NCI-H2227 (cell line): ENCODE measurements around the gene IGHMBP2.
"Not testable (repeated sequence)": the region's sequence is repeated elsewhere in the genome, so short reads cannot be mapped to it uniquely, and the experiment has no call there.

Experiments
- DNase-seq: peaks from one replicate; lab custom pipeline; 2025; ENCODE audit not compliant: unreplicated experiment; lab: John Stamatoyannopoulos, UW

The IGHMBP2 gene

GRCh38 chr11:68961245-68961644 is 57.6 kb downstream of the IGHMBP2 start:
- no peak for DNase-seq

GRCh38 chr11:68962527-68963250 is 59.0 kb downstream of the IGHMBP2 start:
- DNase-seq: no peak

- no peak for DNase-seq
These were observed 60.1 kb downstream of the IGHMBP2 start for GRCh38 chr11:68963779-68964178.

DNA sequence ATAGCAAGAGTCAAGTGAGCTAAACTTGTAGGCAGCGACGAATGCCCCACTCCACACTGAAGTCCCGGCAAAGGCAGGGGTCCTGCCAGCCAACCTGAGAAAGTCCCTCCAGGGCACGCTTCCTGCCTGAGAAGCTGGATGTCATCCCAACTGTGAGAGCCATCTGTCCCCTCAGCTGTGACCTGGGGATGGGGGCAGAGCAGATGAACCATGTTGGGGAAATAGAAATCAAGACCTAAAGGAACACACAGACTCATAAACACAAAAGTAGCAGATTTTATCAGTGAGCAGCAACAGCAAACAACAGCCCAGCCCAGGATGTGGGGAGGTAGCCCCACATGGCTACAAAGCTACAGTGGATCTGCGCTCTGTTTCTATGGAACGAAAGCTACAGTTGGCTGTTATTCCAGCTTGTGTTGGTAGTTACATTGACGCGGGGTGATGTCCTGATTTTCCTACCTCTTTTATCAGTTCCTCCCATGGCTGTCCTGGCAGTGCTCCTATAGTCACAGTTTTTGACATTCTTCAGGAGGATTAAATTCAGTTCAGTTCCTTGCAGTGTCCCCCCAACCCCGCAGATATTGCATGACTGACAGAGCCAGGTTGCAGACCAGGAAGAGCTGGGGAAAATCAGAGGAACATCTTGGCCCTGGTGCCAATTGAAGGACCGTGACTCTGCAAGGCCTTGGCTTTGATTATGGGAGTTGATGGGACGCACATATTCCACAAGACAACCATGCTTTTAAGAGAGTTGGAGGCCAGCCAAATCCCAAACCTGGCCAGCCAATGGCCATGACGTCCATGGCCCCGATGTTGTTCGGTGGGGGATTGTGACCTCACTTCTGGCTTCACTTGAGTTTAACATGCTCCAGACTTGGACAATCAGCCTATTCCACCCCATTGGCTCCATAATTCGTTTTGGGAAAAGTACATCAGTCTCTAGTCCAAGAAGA is 62.5 kb downstream of the IGHMBP2 start:
- no peak for DNase-seq

DNA sequence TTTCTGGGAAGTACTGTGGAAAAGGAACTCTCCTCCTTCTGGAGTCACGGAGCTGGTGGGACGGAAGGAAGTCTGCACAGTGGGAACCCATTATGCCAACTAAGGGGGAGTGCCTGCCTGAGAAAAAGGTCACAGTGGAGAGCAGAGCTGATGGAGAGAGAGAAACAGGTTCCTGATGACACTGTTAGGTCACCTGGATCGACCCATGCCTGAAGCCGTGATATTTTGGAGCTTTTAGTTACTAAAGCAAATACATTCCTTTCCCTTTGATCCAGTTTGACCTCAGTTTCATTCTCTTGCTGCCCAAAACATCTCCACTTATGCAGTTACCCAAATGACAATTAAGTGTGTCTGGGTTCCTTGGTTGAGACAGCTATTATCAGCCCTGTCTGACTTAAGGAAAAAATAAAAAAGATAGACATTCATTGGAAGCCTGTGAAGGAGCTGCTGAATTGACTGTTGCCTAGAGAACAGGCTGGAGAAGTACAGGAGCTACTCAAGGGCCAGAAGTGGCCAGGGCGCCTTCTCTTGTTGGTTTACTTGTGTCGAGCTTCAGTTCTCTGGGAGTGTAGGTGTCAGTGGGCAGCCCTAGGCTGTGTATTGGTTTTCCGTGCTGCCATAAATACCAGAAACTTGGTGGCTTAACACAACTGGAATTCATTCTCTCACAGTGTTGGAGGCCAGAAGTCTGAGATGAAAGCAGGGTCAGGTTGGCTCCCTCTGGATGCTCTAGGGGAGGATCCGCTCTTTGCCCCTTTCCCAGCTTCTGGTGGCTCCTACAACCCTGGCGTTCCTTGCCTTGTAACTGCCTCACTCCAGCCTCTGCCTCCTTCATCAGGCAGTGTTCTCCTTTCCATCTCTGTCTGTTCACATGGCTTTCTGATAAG is 63.4 kb downstream of the IGHMBP2 start:
- no peak for DNase-seq

GRCh38 chr11:68968306-68969250 is 64.9 kb downstream of the IGHMBP2 start:
- DNase-seq: no peak

DNA sequence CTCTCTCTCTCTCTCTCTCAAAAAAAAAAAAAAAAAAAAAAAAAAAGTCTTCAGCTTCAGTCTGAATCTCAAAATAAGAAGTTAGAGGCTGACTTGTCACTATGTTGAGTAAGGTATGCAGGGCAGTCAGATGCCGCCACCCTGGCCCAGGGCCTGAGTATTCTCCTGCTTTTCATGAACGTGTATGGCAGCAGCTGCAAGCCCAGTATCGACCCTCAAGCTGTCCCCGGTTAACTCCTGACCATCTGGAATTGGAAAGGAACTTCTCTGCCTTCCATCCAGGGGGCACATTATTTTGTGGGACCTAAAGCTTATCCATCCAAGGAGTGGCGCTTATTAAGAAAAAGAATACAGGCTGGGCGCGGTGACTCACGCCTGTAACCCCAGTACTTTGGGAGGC is 65.7 kb downstream of the IGHMBP2 start:
- DNase-seq: no peak

DNA sequence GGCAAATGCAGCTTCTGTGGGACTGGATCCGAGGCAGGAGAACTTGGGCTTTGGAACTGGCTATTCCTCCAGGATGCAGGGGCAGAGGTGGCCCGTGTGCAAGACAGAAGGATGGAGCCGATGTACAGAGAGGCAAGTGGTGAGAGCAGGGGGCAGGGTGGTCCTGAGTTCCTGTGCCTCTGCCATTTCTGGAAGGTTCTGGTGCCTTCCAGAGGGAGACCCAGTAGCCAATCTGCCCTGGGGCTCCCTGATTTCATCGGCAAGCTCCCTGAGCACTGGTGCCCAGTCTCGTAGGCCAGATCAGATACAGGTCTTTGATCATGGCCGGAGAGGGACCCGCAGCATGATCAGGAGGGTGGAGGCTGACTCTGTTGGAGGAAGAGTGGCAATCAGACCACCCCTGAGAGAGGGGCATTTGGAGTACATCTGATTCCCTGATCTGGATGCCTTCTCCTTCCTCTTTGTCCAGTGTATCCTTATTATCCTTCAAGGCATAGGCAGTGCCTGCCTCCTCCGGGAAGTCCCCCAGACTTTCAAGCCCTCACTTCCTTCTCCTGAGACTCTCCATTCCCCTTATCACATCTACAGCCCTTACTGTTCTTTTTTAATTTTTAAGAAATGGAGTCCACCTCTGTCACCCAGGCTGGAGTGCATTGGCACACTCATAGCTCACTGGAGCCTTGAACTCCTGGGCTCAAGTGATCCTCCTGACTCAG is 67.4 kb downstream of the IGHMBP2 start:
- DNase-seq: no peak

DNA sequence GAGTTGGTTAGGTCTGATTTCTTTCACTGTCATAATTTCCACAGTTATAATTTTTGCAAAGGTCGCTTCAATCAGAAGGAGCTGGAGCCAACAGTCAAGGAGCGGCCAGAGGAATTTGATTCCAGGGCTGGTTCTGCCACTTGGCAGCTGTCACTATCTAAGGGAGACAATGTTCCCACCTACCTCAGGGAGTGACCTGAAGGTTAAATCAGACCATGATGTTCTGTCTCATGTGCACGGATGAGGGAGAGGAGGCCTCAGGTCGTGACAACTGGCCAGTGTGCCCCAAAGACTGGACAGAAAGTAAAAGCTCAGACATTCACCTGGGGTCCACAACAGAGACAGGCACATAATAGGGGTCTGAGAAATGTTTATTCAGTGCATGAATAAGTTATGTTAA is 69.5 kb downstream of the IGHMBP2 start:
- DNase-seq: no peak

- not testable (repeated sequence) for DNase-seq
These were observed 70.0 kb downstream of the IGHMBP2 start for GRCh38 chr11:68973706-68974105.

- peak; percentile 16 for DNase-seq
These were observed 70.9 kb downstream of the IGHMBP2 start for GRCh38 chr11:68974421-68975194.

DNA sequence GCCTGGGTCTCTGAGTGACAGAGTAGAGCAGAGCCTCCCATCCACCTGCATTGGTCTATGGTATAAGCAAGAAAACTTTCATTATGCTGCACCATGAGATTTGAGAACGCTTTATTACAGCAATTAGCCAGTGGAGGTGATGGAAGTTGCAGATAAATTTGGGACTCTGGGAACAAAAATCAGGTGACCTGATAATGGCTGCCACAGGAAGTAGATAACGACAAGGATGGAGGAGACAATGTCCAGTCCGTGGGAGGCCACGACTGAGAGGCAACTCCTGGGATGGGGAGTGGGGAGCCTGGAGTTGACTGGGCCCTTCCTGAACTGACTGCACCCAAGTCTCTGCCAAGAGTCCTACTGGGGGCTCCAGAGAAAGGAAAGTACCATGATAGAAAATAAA is 72.4 kb downstream of the IGHMBP2 start:
- no peak for DNase-seq

GRCh38 chr11:68976563-68976962 is 72.9 kb downstream of the IGHMBP2 start:
- DNase-seq: no peak

- no peak for DNase-seq
These were observed 74.3 kb downstream of the IGHMBP2 start for GRCh38 chr11:68977781-68978625.

- no peak for DNase-seq
These were observed 74.9 kb downstream of the IGHMBP2 start for GRCh38 chr11:68978626-68978930.

DNA sequence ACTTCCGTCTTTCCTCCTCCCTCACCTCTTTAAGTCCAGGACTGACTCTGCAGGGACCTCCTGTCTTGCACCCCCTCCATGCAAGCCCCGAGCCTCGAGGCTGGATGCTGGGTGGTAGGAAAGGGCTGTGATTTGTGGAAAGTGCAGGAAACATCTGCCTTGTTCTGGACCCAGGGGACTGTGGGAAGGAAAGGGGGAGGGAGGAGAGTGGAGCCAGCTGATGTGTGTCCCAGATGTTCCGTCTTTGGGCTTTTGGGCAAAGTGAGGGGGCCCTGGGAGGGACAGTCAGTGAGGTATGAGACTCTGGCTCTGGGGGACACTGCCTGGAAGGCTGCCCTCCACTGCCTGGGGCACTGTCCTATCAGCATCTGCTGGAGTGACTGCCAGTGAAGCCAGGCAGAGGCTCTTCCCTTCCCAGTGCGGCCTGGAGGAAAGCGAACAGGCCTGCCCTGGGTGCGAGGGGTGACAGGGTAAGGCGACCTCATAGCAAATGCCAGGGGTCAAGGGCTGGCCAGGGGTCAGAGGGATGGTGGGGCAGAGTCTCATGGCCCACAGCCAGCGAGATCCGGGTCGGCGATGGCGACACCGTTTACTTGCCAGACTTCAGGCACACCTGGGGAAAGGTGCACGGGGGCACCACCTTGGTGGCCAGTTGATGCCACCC is 75.4 kb downstream of the IGHMBP2 start:
- no peak for DNase-seq
